GM13976 (cell line): ENCODE measurements around the gene DRP2.
"Not testable (repeated sequence)": the region's sequence is repeated elsewhere in the genome, so short reads cannot be mapped to it uniquely, and the experiment has no call there.

Source experiments
- DNase-seq: peaks from one replicate; pipeline ENCODE4 v3.0.0; 2012; ENCODE audit warnings: low spot score
- in situ Hi-C: fragments of 300-500 bp; cut with MboI; formaldehyde crosslinking; loops from one replicate; pipeline ENCODE4 v1.12.0; 2022; ENCODE audit warnings: low sequenced_read_pairs, mixed read lengths, inconsistent platforms; ENCODE audit not compliant: unreplicated experiment
- TF ChIP-seq, protein P1 (sequence below): IDR thresholded peaks from 2 replicates; pipeline ENCODE4 v1.5.1; 2012; ENCODE audit warnings: borderline replicate concordance, mild to moderate bottlenecking; ENCODE audit not compliant: insufficient read depth; ENCODE audit errors: extremely low read depth, missing control alignments, control extremely low read depth

The DRP2 gene, protein sequence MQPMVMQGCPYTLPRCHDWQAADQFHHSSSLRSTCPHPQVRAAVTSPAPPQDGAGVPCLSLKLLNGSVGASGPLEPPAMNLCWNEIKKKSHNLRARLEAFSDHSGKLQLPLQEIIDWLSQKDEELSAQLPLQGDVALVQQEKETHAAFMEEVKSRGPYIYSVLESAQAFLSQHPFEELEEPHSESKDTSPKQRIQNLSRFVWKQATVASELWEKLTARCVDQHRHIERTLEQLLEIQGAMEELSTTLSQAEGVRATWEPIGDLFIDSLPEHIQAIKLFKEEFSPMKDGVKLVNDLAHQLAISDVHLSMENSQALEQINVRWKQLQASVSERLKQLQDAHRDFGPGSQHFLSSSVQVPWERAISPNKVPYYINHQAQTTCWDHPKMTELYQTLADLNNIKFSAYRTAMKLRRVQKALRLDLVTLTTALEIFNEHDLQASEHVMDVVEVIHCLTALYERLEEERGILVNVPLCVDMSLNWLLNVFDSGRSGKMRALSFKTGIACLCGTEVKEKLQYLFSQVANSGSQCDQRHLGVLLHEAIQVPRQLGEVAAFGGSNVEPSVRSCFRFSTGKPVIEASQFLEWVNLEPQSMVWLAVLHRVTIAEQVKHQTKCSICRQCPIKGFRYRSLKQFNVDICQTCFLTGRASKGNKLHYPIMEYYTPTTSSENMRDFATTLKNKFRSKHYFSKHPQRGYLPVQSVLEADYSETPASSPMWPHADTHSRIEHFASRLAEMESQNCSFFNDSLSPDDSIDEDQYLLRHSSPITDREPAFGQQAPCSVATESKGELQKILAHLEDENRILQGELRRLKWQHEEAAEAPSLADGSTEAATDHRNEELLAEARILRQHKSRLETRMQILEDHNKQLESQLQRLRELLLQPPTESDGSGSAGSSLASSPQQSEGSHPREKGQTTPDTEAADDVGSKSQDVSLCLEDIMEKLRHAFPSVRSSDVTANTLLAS

DNA sequence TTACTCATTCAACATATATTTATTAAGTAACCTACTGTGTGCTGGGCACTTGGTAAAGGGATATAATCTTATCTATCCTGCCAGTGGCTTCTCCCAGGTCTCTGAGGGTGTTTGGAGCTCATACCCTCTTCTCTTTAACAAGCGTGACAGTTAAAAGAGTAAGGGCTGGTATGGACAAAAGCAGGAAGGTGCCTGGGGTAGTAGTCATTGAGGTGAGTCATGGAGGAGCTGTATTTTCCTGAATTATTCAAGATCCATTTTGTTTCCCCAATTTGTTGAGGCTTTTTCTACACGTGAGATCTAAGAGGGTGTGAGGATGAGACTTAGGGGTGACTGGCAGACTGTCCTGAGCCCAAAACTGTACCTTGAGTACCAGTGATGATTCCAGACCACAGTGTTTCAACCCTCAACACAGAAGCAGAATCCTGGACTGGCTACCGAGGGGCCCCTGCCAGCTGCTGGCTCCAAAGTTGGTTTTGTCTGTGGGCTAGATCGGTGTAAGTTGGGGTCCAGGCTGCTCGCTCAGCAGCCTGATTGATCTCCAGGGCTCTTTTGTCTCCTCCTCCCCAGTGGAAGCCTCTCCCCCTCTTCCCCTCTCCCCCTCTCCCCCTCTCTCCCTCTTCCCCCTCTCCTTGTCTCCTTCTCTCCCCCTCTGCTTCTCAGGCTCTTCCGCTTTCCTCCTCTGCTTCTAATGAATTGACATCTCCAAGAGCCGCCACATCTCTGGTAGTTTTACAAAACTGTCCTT is at the start of gene DRP2:
DRP2 (plus strand) TSS at position 671 of the 748 bp plus-strand sequence. CDS start 11,862 bp downstream, outside the sequence.
- in situ Hi-C loops, result no loop called here

DNA sequence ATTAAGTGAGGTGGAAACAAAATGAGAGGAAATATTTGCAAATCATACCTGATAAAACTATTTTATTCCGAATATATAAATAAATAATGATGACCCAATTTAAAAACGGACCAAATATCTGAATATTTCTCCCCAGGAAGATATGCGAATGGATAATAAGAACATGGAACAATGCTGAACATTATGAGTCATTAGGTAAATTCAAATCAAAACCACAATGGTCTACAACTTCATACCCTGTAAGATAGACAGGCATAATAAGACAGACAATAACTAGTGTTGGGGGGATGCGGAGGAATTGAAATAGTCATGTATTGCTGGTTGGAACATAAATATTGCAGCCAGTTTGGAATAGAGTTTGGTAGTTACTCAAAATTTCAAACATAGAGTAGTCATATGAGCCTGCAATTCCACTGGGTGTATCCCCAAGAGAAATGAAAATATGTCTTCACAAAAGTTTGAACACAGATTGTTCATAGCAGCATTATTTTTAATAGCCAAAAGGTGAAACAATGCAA is 47.6 kb upstream of the DRP2 start:
- in situ Hi-C loops, result no loop called here
- TF ChIP-seq, protein P1, sequence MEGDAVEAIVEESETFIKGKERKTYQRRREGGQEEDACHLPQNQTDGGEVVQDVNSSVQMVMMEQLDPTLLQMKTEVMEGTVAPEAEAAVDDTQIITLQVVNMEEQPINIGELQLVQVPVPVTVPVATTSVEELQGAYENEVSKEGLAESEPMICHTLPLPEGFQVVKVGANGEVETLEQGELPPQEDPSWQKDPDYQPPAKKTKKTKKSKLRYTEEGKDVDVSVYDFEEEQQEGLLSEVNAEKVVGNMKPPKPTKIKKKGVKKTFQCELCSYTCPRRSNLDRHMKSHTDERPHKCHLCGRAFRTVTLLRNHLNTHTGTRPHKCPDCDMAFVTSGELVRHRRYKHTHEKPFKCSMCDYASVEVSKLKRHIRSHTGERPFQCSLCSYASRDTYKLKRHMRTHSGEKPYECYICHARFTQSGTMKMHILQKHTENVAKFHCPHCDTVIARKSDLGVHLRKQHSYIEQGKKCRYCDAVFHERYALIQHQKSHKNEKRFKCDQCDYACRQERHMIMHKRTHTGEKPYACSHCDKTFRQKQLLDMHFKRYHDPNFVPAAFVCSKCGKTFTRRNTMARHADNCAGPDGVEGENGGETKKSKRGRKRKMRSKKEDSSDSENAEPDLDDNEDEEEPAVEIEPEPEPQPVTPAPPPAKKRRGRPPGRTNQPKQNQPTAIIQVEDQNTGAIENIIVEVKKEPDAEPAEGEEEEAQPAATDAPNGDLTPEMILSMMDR, result no peak
- no peak for DNase-seq

More for the DNA sequence above, at the start of gene DRP2:
- DNase-seq, result no peak
- TF ChIP-seq, protein P1, result no peak

DNA sequence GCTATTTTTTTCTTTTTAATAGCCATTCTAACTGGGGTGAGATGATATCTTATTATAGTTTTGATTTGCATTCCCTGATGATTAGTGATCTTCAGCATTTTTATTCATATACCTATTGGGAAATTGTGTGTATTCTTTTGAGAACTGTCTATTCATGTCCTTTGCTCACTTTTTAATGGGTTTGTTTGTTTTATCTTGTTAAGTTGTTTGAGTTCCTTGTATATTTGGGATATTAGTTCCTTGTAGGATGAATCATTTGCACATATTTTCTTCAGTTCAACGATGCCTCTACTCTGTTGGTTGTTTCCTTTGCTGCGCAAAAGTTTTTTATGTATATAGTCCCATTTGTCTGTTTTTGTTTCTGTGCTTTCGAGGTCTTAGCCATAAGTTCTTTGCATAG is 43.1 kb upstream of the DRP2 start:
- DNase-seq, result no peak
- TF ChIP-seq, protein P1, result no peak
- in situ Hi-C loops, result no loop called here

DNA sequence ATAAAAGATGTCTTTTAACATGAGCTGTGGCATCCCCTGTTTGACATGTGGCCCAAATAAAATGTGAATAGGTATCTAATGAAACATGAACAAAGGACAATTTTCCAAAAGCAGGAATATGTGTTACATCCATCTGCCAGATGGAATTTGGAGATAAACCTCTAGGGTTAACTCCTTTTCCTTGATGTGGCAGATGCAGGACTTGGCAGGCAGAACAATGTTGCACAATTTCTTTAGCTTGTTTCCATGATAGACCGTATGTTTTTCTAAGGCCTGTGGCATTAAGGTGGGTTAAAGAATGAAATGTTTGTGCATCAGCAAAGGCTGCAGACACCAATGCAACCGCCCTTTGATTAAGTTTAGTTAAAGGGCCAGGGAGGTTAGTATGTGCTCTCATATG is 34.7 kb upstream of the DRP2 start:
- not testable (repeated sequence) for DNase-seq

DNA sequence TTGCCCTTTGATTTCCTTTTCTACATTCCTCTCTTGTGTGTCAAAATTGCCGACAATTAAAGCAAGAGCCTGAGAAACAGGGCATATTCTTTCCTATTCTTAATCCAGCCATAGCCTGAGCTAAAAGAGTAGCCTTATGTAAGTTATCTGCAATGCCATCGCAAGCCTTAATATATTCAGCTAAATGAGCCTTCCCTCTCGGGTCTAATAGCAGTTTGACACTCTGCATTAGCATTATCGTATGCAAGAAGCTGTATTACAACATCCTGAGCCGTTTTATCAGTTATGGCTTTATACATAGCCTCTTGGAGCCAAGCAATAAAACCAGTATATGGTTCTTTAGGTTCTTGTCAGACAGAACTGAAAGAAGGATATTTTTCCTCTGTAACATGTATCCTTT is 31.6 kb upstream of the DRP2 start:
- in situ Hi-C loops, DNase-seq: not testable (repeated sequence)

More for the DNA sequence above, 34.7 kb upstream of the DRP2 start:
- in situ Hi-C loops, result not testable (repeated sequence)

DNA sequence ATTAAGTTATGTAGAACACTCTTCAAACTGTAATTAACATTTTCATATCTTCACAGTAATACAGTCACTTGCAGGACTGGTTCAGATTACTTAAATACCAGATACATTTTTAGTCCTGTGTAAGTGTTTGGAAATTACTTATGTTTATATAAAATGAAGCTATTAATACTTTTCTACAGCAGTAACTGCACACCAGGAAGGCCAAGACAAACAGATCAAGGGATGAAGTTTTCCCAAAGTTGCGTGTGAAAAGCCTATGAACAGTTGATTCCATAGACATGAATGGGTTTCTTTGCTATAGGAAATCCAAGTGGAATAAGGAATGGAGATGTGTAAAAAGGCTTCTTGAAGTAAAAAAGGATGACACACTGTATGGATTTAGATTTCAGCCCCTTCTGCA is 28.9 kb upstream of the DRP2 start:
- TF ChIP-seq, protein P1, result no peak
- in situ Hi-C loops, result no loop called here
- no peak for DNase-seq

DNA sequence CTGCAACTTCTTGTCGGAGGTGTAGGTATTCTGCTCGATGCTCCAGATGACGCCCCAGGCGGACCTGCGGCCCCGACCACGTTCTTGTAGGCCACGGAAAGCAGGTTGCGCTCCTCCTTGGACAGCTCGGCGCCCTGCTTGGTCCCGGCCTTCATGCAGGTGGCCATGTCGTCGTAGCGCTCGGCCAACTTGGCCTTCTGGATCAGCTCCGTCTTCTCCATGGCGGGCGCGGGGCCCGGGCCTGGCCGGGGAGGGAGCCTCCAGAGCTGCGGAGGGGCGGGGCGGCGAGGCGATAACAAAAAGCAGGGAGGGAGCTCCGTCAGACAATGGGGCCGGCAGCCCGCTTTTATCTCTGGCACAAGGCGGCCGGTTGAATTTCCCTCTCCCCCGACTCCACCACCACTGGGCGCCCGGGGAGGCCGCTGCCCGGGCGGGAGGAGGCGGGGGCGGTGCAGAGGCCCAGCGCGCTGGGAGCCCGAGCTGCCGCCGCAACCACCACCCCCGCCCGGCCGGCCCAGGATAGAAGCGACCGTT is 28.3 kb upstream of the DRP2 start:
- TF ChIP-seq, protein P1, result no peak
- in situ Hi-C loops, result no loop called here
- peak; percentile 12 for DNase-seq
